Measurements from ENCODE around the gene KMO.

- TF ChIP-seq YY1 (IDR thresholded peaks at IDR 0.05), result no peak
- no peak for TF ChIP-seq CTCF (IDR thresholded peaks at IDR 0.05; ENCODE audit: low read depth, low read length, missing input control)
- no peak for TF ChIP-seq GABPA (IDR thresholded peaks at IDR 0.05 in 1 of 2, conservative IDR thresholded peaks at IDR 0.05 in 1 of 2)
Observed at GRCh38 chr1:241614144-241614543, 82.0 kb downstream of the KMO start.
